AG04449 (cell line): ENCODE measurements around the gene CXXC4.

Experiments
- CTCF ChIA-PET: fragments of 350-600 bp; formaldehyde crosslinking; extraction: SDS; loops from one replicate; lab custom pipeline; 2021; ENCODE audit warnings: antibody characterized with exemption; lab: Yijun Ruan, JAX
- POLR2A ChIA-PET: fragments of 400-600, 350-600 bp; formaldehyde crosslinking; extraction: SDS; loops from one replicate; lab custom pipeline; 2020; ENCODE audit warnings: antibody characterized with exemption, inconsistent platforms; lab: Yijun Ruan, JAX
- DNase-seq: peaks from one replicate; pipeline ENCODE4 v3.0.0-alpha.2; 2010; ENCODE audit warnings: low read depth, low spot score
- H3K4me3 ChIP-seq: 2 replicates; pipeline ENCODE4 v1.5.1; 2011; ENCODE audit warnings: low read depth, mild to moderate bottlenecking, control low read depth, low read length
- CTCF ChIP-seq: IDR thresholded peaks from one replicate; pipeline ENCODE4 v1.5.1; 2011; ENCODE audit warnings: mild to moderate bottlenecking, moderate library complexity, low read length, control low read depth, inconsistent platforms; ENCODE audit not compliant: insufficient read depth; ENCODE audit errors: missing control alignments

The CXXC4 gene

GRCh38 chr4:104436542-104436941 lies 58.2 kb downstream of the CXXC4 start:
- ChIA-PET POLR2A (no interaction called here), CTCF (no interaction called here)
- no peak for DNase-seq
- no peak overlapping the region for H3K4me3 ChIP-seq
- no peak for TF ChIP-seq CTCF

- ChIA-PET POLR2A (no interaction called here), CTCF (no interaction called here)
- H3K4me3 ChIP-seq = no peak overlapping the region
- DNase-seq = no peak
- TF ChIP-seq CTCF = no peak
Observed at GRCh38 chr4:104429150-104429741, 65.4 kb downstream of the CXXC4 start.

DNA sequence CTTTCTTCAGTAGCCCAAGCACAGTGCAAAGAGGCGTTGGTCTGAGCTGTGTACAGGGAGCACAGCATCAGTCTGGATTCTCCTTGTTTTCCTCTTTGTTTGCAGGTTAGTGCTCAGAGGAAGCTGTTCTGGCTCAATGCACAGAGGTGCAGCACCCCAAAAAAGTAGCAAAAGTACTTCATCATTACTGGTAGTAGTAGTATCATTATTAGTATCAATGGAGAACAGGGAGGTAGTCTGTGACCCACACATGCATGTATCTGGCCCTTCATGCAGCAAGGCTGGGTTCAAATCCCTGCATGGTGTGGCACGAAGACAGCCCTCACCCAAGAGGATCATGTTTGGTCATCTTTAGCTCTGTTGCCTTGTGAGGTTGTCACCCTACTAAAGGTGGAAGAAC lies 68.7 kb downstream of the CXXC4 start:
- ChIA-PET CTCF (no interaction called here), POLR2A (no interaction called here)
- no peak for DNase-seq
- H3K4me3 ChIP-seq = no peak overlapping the region
- no peak for TF ChIP-seq CTCF

DNA sequence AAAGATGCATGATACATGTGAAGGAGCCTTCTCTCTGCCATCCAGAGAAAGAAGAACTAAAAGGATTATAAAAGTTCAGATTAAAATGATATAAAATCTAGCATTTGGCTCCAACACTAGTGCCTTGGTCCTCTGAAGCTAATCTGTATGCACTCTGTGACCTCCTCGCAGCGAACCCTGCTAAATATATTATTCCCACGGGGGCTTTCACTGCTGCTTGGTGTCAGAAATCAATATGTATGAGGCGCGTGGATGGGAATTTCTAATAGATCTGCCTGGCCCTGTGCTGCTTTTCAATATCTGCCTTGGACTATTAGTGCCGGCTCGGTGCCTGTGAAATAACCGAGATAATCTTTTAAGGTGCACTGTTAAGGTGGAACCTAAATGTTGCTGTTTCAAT lies 69.7 kb downstream of the CXXC4 start:
- CTCF ChIA-PET = no interaction called here
- POLR2A ChIA-PET = no interaction called here
- no peak overlapping the region for H3K4me3 ChIP-seq
- no peak for TF ChIP-seq CTCF
- DNase-seq = no peak

DNA sequence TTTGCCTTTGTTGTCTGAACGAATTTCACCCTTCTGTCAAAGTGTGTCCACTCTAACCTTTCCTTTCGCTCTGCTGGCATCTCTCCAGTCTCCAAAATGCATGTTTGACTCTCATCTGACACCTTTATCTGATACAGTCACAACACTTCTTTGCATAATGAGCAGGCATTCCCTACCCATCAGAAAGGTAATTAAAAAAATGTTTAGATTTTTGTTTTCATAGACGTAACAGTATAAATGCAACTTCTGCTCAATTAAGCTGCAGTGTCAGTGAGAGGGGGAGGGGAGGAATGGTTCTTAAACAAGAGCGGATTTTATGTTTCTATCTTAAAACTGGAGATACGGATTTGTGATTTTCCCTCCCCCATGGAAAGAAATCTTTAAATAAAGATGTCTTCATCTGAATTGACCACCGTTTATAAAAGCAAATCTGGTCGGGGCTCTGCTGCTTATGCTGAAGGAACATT lies 70.2 kb downstream of the CXXC4 start:
- ChIA-PET POLR2A (no interaction called here), CTCF (no interaction called here)
- no peak overlapping the region for H3K4me3 ChIP-seq
- TF ChIP-seq CTCF = no peak
- DNase-seq = no peak

GRCh38 chr4:104421566-104421965 lies 73.1 kb downstream of the CXXC4 start:
- DNase-seq = no peak
- TF ChIP-seq CTCF = no peak
- ChIA-PET CTCF (no interaction called here), POLR2A (no interaction called here)
- H3K4me3 ChIP-seq = no peak overlapping the region
